Measurements from ENCODE around the gene PHF5A. TPM values are rescaled to one million over a fixed set of nuclear protein-coding genes. Genes with fewer than 3 reads are reported as not detected.
A peak's percentile ranks its signal among the peaks of the same experiment; 100 is the strongest.

Gene PHF5A
- total RNA-seq, 1 donor from 2014 or later = 29.0 TPM

- Mint-ChIP-seq H3K4me1 (ENCODE audit: unreplicated experiment) (peaks cover 22% of the 10 kb centered on the region), H3K27ac (ENCODE audit: unreplicated experiment) (peak overlapping the region; percentile 98), H3K27me3 (ENCODE audit: unreplicated experiment) (no peaks in the 10 kb centered on the region), H3K9me3 (ENCODE audit: unreplicated experiment) (no peaks in the 10 kb centered on the region), H3K4me3 (ENCODE audit: unreplicated experiment) (no peak overlapping the region), H3K36me3 (ENCODE audit: unreplicated experiment) (peaks cover 16% of the 10 kb centered on the region)
- no peak for DNase-seq (ENCODE audit: extremely low spot score, unreplicated experiment)
- no peak for TF ChIP-seq CTCF (IDR thresholded peaks at IDR 0.05)
These were observed 44.9 kb upstream of the PHF5A start for GRCh38 chr22:41513391-41513790.

GRCh38 chr22:41512421-41513194, 44.1 kb upstream of the PHF5A start:
- Mint-ChIP-seq H3K27ac (ENCODE audit: unreplicated experiment) (peak overlapping the region; percentile 98), H3K27me3 (ENCODE audit: unreplicated experiment) (no peaks in the 10 kb centered on the region), H3K36me3 (ENCODE audit: unreplicated experiment) (peaks cover 18% of the 10 kb centered on the region), H3K9me3 (ENCODE audit: unreplicated experiment) (no peaks in the 10 kb centered on the region), H3K4me3 (ENCODE audit: unreplicated experiment) (peak overlapping the region; percentile 4), H3K4me1 (ENCODE audit: unreplicated experiment) (peaks cover 22% of the 10 kb centered on the region)
- DNase-seq (ENCODE audit: extremely low spot score, unreplicated experiment) = peak; percentile 92
- no peak for TF ChIP-seq CTCF (IDR thresholded peaks at IDR 0.05)

- H3K27ac Mint-ChIP-seq (ENCODE audit: unreplicated experiment) = peak overlapping the region; percentile 98
- no peaks in the 10 kb centered on the region for H3K9me3 Mint-ChIP-seq (ENCODE audit: unreplicated experiment)
- no peak overlapping the region for H3K4me3 Mint-ChIP-seq (ENCODE audit: unreplicated experiment)
- H3K4me1 Mint-ChIP-seq (ENCODE audit: unreplicated experiment) = peaks cover 22% of the 10 kb centered on the region
- no peak for TF ChIP-seq CTCF (IDR thresholded peaks at IDR 0.05)
- DNase-seq (ENCODE audit: extremely low spot score, unreplicated experiment) = no peak
- peaks cover 21% of the 10 kb centered on the region for H3K36me3 Mint-ChIP-seq (ENCODE audit: unreplicated experiment)
- H3K27me3 Mint-ChIP-seq (ENCODE audit: unreplicated experiment) = no peaks in the 10 kb centered on the region
These were observed 43.1 kb upstream of the PHF5A start for GRCh38 chr22:41511521-41511968.

GRCh38 chr22:41508770-41509170, 40.3 kb upstream of the PHF5A start:
- TF ChIP-seq CTCF (IDR thresholded peaks at IDR 0.05) = no peak
- H3K36me3 Mint-ChIP-seq (ENCODE audit: unreplicated experiment) = peaks cover 15% of the 10 kb centered on the region
- H3K27me3 Mint-ChIP-seq (ENCODE audit: unreplicated experiment) = no peaks in the 10 kb centered on the region
- no peak overlapping the region for H3K4me3 Mint-ChIP-seq (ENCODE audit: unreplicated experiment)
- H3K9me3 Mint-ChIP-seq (ENCODE audit: unreplicated experiment) = no peaks in the 10 kb centered on the region
- H3K27ac Mint-ChIP-seq (ENCODE audit: unreplicated experiment) = no peak overlapping the region
- no peak for DNase-seq (ENCODE audit: extremely low spot score, unreplicated experiment)
- H3K4me1 Mint-ChIP-seq (ENCODE audit: unreplicated experiment) = peaks cover 18% of the 10 kb centered on the region

- H3K27me3 Mint-ChIP-seq (ENCODE audit: unreplicated experiment) = no peaks in the 10 kb centered on the region
- H3K4me3 Mint-ChIP-seq (ENCODE audit: unreplicated experiment) = no peak overlapping the region
- no peaks in the 10 kb centered on the region for H3K9me3 Mint-ChIP-seq (ENCODE audit: unreplicated experiment)
- H3K36me3 Mint-ChIP-seq (ENCODE audit: unreplicated experiment) = peaks cover 13% of the 10 kb centered on the region
- no peak overlapping the region for H3K27ac Mint-ChIP-seq (ENCODE audit: unreplicated experiment)
- TF ChIP-seq CTCF (IDR thresholded peaks at IDR 0.05) = no peak
- H3K4me1 Mint-ChIP-seq (ENCODE audit: unreplicated experiment) = peaks cover 5% of the 10 kb centered on the region
- no peak for DNase-seq (ENCODE audit: extremely low spot score, unreplicated experiment)
These were observed 39.0 kb upstream of the PHF5A start for GRCh38 chr22:41507330-41508063.

All from osteocyte (in vitro differentiated cells).